BLaER1 treated with 17β-estradiol and CSF1 and Interleukin-3, amounts not matched to agents 10 nM and 100 nM (cell line): ENCODE measurements around the gene TOP2A.

Experiments
- H3K27ac ChIP-seq, 11 experiments: shearing (Covaris generic); formaldehyde crosslinking; 2 replicates each; pipeline ENCODE4 v1.8.1; 2022
- H3K27me3 ChIP-seq, 11 experiments: shearing (Covaris generic); formaldehyde crosslinking; 2 replicates each; pipeline ENCODE4 v1.8.1; 2022
- H3K36me3 ChIP-seq, 11 experiments: shearing (Covaris generic); formaldehyde crosslinking; 2 replicates each; pipeline ENCODE4 v1.8.1; 2022
- H3K4me1 ChIP-seq, 10 experiments: shearing (Covaris generic); formaldehyde crosslinking; 2 replicates each; pipeline ENCODE4 v1.8.1; 2022
- H3K4me2 ChIP-seq, 11 experiments: shearing (Covaris generic); formaldehyde crosslinking; 2 replicates each; pipeline ENCODE4 v1.8.1; 2022
- H3K4me3 ChIP-seq, 10 experiments: shearing (Covaris generic); formaldehyde crosslinking; 2 replicates each; pipeline ENCODE4 v1.8.1; 2022
- H3K9ac ChIP-seq, 11 experiments: shearing (Covaris generic); formaldehyde crosslinking; 2 replicates each; pipeline ENCODE4 v1.8.1; 2022
- H3K9me3 ChIP-seq, 11 experiments: shearing (Covaris generic); formaldehyde crosslinking; replicated peaks in 1 of 11; 2 replicates each; pipeline ENCODE4 v1.8.1; 2022
- H4K20me1 ChIP-seq, 11 experiments: shearing (Covaris generic); formaldehyde crosslinking; 2 replicates each; pipeline ENCODE4 v1.8.1; 2022
- Cebpa-rat ChIP-seq, 11 experiments: shearing (Covaris generic); IDR thresholded peaks; 2 replicates each; pipeline ENCODE4 v1.8.1; 2022

Gene TOP2A

DNA sequence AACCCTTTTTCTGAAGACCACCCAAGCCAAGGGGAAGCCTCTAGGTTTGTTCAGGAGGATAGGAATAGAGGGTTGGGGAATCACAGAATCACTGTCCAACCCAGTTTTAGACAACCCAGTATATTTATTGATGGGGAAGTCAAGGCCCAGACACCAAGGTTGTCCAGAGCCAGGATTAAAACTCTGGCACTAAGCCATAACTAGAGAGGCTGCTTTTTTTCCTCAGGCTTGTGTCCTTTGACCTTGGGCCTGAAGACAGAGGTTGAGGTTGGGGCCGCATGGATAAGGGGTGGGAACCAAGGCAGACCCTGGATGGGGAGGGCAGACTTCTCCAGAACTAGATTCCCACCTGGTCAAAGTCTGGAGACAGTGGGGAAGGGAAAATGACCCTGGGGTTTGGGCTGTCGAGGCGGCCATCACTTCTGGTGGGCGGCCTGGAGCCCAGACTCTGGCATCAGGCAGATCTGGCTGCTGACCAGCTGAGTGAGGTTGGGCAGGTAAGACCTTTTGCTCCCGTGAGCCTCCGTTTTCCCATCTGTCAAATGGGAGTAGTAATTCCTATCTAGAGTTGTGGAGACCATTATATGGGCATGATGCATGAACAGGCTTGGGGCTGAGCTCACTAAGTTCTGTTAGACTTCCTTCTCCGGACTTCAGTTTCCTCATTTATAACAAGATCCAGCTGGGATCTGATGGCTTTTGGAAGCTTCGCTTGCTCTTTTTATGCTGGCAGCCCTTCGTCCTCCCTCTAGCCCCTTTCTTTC is 43.5 kb upstream of the TOP2A start:
- no peak overlapping the region for H3K4me3 ChIP-seq
- H3K4me1 ChIP-seq, result peaks cover 0 to 8% (median 0%) of the 10 kb centered on the region in 10 experiments; a peak in 5 of 20 replicates
- TF ChIP-seq Cebpa-rat (IDR thresholded peaks at IDR 0.05), result no peak
- H4K20me1 ChIP-seq, result peaks cover 0 to 40% (median 0%) of the 10 kb centered on the region in 11 experiments; a peak in 9 of 22 replicates
- H3K4me2 ChIP-seq, result no peak overlapping the region
- no peak overlapping the region for H3K9ac ChIP-seq
- H3K27me3 ChIP-seq, result no peaks in the 10 kb centered on the region
- H3K27ac ChIP-seq, result no peak overlapping the region
- H3K36me3 ChIP-seq, result peaks cover 23 to 34% (median 27%) of the 10 kb centered on the region in 11 experiments
- H3K9me3 ChIP-seq, result no peaks in the 10 kb centered on the region

DNA sequence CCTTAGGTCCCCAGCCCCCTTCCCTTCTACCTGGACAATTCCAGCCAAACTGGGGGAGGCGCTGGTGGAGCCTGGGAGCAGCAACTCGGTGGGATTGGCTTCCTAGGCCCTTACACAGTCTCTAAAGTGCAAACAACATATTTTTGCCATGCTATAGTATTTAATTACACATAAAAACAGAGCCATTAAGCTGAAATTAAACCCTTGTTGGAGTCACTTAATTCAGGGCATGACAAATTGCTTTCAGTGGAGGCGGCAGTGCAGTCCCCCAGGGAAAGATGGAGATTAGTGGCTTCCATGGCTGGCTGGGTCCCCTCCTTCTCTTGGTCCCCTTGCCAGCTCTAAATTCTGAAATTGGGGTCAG is 42.9 kb upstream of the TOP2A start:
- Histone ChIP-seq H3K4me2 (no peak overlapping the region), H3K9ac (no peak overlapping the region), H3K9me3 (no peaks in the 10 kb centered on the region), H3K27me3 (no peaks in the 10 kb centered on the region), H4K20me1 (peaks cover 0 to 40% (median 0%) of the 10 kb centered on the region in 11 experiments; a peak in 9 of 22 replicates), H3K4me3 (no peak overlapping the region), H3K4me1 (peaks cover 0 to 8% (median 0%) of the 10 kb centered on the region in 10 experiments; a peak in 5 of 20 replicates), H3K36me3 (peaks cover 28 to 40% (median 33%) of the 10 kb centered on the region in 11 experiments), H3K27ac (no peak overlapping the region)
- no peak for TF ChIP-seq Cebpa-rat (IDR thresholded peaks at IDR 0.05)

DNA sequence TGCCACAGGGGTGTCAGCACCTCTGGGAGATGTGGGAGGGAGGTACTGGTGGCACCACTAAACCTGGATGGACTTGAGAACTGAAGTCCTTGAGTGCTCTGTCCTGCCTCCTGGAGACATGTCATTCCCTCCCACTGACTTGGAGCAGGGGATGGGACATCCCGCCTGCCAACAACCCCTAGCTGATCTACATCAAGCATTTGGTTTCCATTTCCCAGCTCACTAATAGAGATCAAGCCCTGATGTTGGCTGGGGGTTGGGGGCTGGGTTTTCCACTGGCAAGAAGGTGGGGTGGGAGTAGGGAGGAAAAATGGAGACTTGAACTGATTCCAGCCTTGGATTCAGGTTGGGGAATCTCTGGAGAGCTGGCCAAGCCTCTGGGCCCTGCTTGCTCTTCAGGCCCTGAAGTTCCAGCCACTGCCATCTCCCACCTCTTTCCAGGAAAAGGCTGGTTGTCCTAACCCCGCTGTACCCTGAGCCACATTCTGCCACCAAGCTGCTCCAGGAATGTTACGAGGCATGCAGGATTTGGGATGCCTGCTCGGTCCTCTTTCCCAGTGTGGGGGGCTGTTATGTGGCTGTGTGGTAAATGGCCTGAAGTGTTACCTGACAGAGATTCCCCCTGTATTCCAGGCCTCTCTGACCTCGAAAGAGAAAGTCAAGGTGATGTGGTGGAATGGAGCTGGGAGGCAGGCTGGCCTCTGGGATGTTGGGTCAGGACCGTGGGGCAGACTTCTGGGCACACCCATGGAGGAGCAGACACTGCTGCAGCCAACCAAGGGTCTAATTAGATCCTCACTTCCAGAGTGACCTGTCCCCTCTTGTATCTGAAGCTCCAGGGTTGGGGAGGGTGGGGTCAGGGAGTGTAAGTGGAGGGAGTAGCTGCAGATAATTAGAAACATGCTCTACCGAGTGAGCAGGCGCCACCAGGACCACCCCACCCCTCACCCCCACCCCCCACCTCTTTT is 42.2 kb upstream of the TOP2A start:
- Histone ChIP-seq H3K4me3 (no peak overlapping the region), H3K9me3 (no peaks in the 10 kb centered on the region), H3K4me1 (peaks cover 0 to 8% (median 0%) of the 10 kb centered on the region in 10 experiments; a peak in 5 of 20 replicates)

DNA sequence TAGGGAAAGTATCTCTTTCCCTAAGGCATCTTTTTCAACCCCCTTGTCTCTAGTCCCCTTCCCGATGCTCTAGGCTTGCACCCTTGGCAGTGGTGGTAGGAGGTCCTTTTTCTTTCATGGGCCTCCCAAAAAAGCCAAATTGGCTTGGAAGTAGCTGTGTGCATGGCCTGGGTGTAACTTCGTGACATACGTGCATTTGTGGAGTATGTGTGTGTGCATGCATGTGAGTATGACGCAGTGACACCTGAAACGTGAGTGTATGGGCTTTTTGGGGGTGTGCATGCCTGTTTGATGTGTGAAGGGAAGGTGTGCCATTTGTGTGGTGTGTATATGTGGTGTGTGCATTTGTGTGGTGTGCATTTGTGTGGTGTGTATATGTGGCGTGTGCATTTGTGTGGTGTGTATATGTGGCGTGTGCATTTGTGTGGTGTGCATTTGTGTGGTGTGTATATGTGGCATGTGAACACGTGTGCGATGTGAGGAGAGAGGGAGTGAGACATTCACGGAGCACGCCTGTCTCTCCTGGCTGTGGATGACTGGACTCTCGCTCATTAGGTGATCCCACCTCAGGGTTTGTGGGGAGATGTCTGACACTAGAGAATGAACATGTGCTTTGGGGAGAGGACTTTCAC is 41.3 kb upstream of the TOP2A start:
- no peak overlapping the region for H3K4me2 ChIP-seq

More for the DNA sequence above, 42.2 kb upstream of the TOP2A start:
- Histone ChIP-seq H3K4me2 (no peak overlapping the region), H4K20me1 (peaks cover 0 to 40% (median 0%) of the 10 kb centered on the region in 11 experiments; a peak in 11 of 22 replicates), H3K36me3 (peaks cover 35 to 46% (median 39%) of the 10 kb centered on the region in 11 experiments), H3K27ac (no peak overlapping the region), H3K27me3 (no peaks in the 10 kb centered on the region), H3K9ac (no peak overlapping the region)
- no peak for TF ChIP-seq Cebpa-rat (IDR thresholded peaks at IDR 0.05)

DNA sequence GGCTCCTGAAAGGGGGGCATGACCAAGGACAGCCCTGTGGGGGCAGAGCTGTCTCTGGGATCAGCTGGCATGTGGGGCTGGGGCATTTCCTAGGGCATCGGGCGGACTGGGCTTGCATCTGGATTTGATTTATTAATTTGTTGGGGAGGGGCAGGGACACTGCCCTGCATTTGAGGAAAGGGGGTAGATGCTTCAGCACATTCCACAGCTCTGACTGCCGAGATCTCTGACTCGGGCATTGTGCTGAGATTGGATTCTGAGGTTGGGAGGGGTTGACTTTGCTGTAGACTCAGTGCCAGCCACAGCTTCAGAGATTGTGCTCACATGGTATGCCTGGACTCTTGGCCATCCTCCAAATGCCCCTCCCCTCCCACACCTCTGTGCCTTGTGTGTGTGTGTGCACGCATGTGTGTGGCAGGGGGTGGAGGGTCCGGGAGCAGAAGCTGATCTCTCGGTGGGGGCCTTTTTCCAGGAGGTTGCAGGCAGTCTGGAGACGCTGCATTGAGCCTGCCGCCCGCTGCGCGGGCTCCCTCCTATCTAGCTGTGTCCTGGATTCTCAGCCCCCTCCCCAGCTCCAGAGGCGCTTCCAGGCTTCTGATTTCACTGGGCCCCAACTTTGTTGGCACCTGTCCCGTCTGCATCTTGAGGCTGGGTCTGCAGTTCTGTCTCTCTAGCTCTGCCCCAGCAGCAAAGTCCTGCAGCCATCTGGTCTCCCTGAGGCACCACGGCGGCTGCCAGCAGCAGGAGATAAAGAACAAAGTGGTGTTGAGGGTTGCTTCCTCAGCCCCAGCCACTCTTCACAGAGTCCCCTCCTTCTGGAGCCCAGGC is 40.5 kb upstream of the TOP2A start:
- peaks cover 0 to 8% (median 0%) of the 10 kb centered on the region in 10 experiments; a peak in 4 of 20 replicates for H3K4me1 ChIP-seq
- no peak for TF ChIP-seq Cebpa-rat (IDR thresholded peaks at IDR 0.05)
- H3K4me3 ChIP-seq, result no peak overlapping the region
- peaks cover 53 to 64% (median 56%) of the 10 kb centered on the region in 11 experiments for H3K36me3 ChIP-seq
- no peak overlapping the region for H3K9ac ChIP-seq
- no peak overlapping the region for H3K27ac ChIP-seq
- H3K9me3 ChIP-seq, result no peaks in the 10 kb centered on the region
- H4K20me1 ChIP-seq, result peaks cover 0 to 56% (median 10%) of the 10 kb centered on the region in 11 experiments; a peak in 13 of 22 replicates
- no peaks in the 10 kb centered on the region for H3K27me3 ChIP-seq
- no peak overlapping the region for H3K4me2 ChIP-seq

More for the DNA sequence above, 41.3 kb upstream of the TOP2A start:
- no peak overlapping the region for H3K4me3 ChIP-seq
- no peak for TF ChIP-seq Cebpa-rat (IDR thresholded peaks at IDR 0.05)
- no peak overlapping the region for H3K9ac ChIP-seq
- H3K27me3 ChIP-seq, result no peaks in the 10 kb centered on the region
- H3K36me3 ChIP-seq, result peaks cover 45 to 56% (median 48%) of the 10 kb centered on the region in 11 experiments
- H3K9me3 ChIP-seq, result no peaks in the 10 kb centered on the region
- peaks cover 0 to 49% (median 5%) of the 10 kb centered on the region in 11 experiments; a peak in 12 of 22 replicates for H4K20me1 ChIP-seq
- H3K27ac ChIP-seq, result no peak overlapping the region
- peaks cover 0 to 8% (median 0%) of the 10 kb centered on the region in 10 experiments; a peak in 4 of 20 replicates for H3K4me1 ChIP-seq

DNA sequence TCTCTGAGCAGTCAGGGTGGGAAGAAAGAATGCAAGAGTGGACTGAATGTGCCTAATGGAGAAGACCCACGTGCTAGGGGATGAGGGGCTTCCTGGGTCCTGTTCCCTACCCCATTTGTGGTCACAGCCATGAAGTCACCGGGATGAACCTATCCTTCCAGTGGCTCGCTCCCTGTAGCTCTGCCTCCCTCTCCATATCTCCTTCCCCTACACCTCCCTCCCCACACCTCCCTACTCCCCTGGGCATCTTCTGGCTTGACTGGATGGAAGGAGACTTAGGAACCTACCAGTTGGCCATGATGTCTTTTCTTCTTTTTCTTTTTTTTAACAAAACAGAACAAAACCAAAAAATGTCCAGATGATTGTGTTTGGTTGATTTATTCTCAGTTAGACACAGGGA is 39.7 kb upstream of the TOP2A start:
- Histone ChIP-seq H3K27me3 (no peaks in the 10 kb centered on the region), H3K4me1 (peaks cover 0 to 12% (median 3%) of the 10 kb centered on the region in 10 experiments; a peak in 12 of 20 replicates), H3K4me2 (no peak overlapping the region), H3K9me3 (no peaks in the 10 kb centered on the region), H3K36me3 (peaks cover 61 to 72% (median 64%) of the 10 kb centered on the region in 11 experiments), H4K20me1 (peaks cover 0 to 65% (median 18%) of the 10 kb centered on the region in 11 experiments; a peak in 16 of 22 replicates), H3K4me3 (no peak overlapping the region), H3K9ac (no peak overlapping the region), H3K27ac (no peak overlapping the region)
- TF ChIP-seq Cebpa-rat (IDR thresholded peaks at IDR 0.05), result no peak

DNA sequence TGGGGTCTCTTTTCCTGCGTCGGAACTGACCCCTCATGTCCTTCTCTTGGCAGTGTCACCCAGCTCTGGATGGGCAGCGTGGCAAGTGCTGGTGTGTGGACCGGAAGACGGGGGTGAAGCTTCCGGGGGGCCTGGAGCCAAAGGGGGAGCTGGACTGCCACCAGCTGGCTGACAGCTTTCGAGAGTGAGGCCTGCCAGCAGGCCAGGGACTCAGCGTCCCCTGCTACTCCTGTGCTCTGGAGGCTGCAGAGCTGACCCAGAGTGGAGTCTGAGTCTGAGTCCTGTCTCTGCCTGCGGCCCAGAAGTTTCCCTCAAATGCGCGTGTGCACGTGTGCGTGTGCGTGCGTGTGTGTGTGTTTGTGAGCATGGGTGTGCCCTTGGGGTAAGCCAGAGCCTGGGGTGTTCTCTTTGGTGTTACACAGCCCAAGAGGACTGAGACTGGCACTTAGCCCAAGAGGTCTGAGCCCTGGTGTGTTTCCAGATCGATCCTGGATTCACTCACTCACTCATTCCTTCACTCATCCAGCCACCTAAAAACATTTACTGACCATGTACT is 38.8 kb upstream of the TOP2A start:
- Histone ChIP-seq H3K27ac (no peak overlapping the region), H4K20me1 (peaks cover 1 to 70% (median 27%) of the 10 kb centered on the region in 11 experiments; a peak in 18 of 22 replicates), H3K4me3 (no peak overlapping the region), H3K4me2 (no peak overlapping the region), H3K27me3 (no peaks in the 10 kb centered on the region), H3K4me1 (peaks cover 0 to 20% (median 11%) of the 10 kb centered on the region in 10 experiments; a peak in 14 of 20 replicates), H3K9ac (no peak overlapping the region), H3K36me3 (peaks cover 68 to 81% (median 73%) of the 10 kb centered on the region in 11 experiments), H3K9me3 (no peaks in the 10 kb centered on the region)
- TF ChIP-seq Cebpa-rat (IDR thresholded peaks at IDR 0.05), result no peak
